Karpas-422 (cell line): ENCODE results near the gene EFCAB12. TPM values are rescaled to one million over a fixed set of nuclear protein-coding genes. Genes with fewer than 3 reads are reported as not detected.

Source experiments
- DNase-seq: peaks from one replicate; pipeline ENCODE4 v3.0.0-alpha.2; 2015
- H2AFZ ChIP-seq: fragments of 200-600 bp; sonication (generic); 2 replicates; pipeline ENCODE4 v1.6.1; 2014; ENCODE audit warnings: antibody characterized with exemption, low read length, mixed read lengths
- H3K27ac ChIP-seq: fragments of 200-600 bp; sonication (generic); 2 replicates; pipeline ENCODE4 v1.5.1; 2014; ENCODE audit warnings: mild to moderate bottlenecking, low read length, moderate library complexity
- H3K27me3 ChIP-seq: fragments of 200-600 bp; sonication (generic); 2 replicates; pipeline ENCODE4 v1.6.1; 2014; ENCODE audit warnings: low read length, mixed read lengths
- H3K36me3 ChIP-seq: fragments of 200-600 bp; sonication (generic); 2 replicates; pipeline ENCODE4 v1.6.1; 2014; ENCODE audit warnings: low read length, mixed read lengths; ENCODE audit not compliant: insufficient read depth
- H3K4me1 ChIP-seq: fragments of 200-600 bp; sonication (generic); 2 replicates; pipeline ENCODE4 v1.6.1; 2014; ENCODE audit warnings: mild to moderate bottlenecking, low read length, mixed read lengths
- H3K4me2 ChIP-seq: fragments of 200-600 bp; sonication (generic); 2 replicates; pipeline ENCODE4 v1.6.1; 2014; ENCODE audit warnings: low read length, low read depth, mild to moderate bottlenecking; ENCODE audit not compliant: poor library complexity, severe bottlenecking
- H3K4me3 ChIP-seq: fragments of 200-600 bp; sonication (generic); 2 replicates; pipeline ENCODE4 v1.5.1; 2014; ENCODE audit warnings: mild to moderate bottlenecking, antibody characterized with exemption, low read length, mixed read lengths
- H3K79me2 ChIP-seq: fragments of 200-600 bp; sonication (generic); 2 replicates; pipeline ENCODE4 v1.6.1; 2014; ENCODE audit warnings: mild to moderate bottlenecking, low read length, mixed read lengths
- H3K9ac ChIP-seq: fragments of 200-600 bp; sonication (generic); 2 replicates; pipeline ENCODE4 v1.6.0; 2014; ENCODE audit warnings: low read length
- H3K9me2 ChIP-seq: fragments of 200-600 bp; sonication (generic), shearing (Covaris generic); replicated peaks from 2 replicates; pipeline ENCODE4 v1.6.0; 2014; ENCODE audit warnings: mild to moderate bottlenecking, low read length, moderate library complexity; ENCODE audit not compliant: insufficient read depth
- H3K9me3 ChIP-seq: fragments of 300-700, 200-600 bp; sonication (generic); 2 replicates; pipeline ENCODE4 v1.6.1; 2014; ENCODE audit warnings: low read length, mixed read lengths
- H4K20me1 ChIP-seq: fragments of 200-600 bp; sonication (generic); 2 replicates; pipeline ENCODE4 v1.6.1; 2014; ENCODE audit warnings: mild to moderate bottlenecking, antibody characterized with exemption, low read length, low read depth; ENCODE audit not compliant: insufficient read depth
- total RNA-seq: library from RNA; depleted of rRNA; stranded (reverse); fragments of >200 nt; shearing (Covaris generic); gene quantifications from 2 replicates; pipeline ENCODE4 v1.2.3, GENCODE V29; 2014; ENCODE audit warnings: low replicate concordance

The EFCAB12 gene
- total RNA-seq, 1 experiment from 2014 or later: not detected

- Histone ChIP-seq H3K4me3 (no peak overlapping the region), H3K79me2 (no peaks in the 10 kb centered on the region), H4K20me1 (no peaks in the 10 kb centered on the region), H3K27ac (no peak overlapping the region), H3K4me2 (no peak overlapping the region), H3K9me3 (no peaks in the 10 kb centered on the region), H3K9ac (no peak overlapping the region), H3K36me3 (no peaks in the 10 kb centered on the region; the same call in 1 of the 2 replicates), H2AFZ (no peak overlapping the region), H3K9me2 (no peaks in the 10 kb centered on the region), H3K4me1 (peaks cover 24% of the 10 kb centered on the region), H3K27me3 (no peaks in the 10 kb centered on the region)
- DNase-seq: no peak
Observed at GRCh38 chr3:129422897-129423296, 5.5 kb downstream of the EFCAB12 start.

- H2AFZ ChIP-seq: no peak overlapping the region
- no peaks in the 10 kb centered on the region; the same call in 1 of the 2 replicates for H3K36me3 ChIP-seq
- DNase-seq: peak; percentile 59
- peaks cover 24% of the 10 kb centered on the region for H3K4me1 ChIP-seq
- H3K27ac ChIP-seq: no peak overlapping the region
- no peak overlapping the region for H3K4me3 ChIP-seq
- H3K9ac ChIP-seq: no peak overlapping the region
- no peaks in the 10 kb centered on the region for H3K79me2 ChIP-seq
- no peak overlapping the region for H3K4me2 ChIP-seq
- no peaks in the 10 kb centered on the region for H3K9me2 ChIP-seq
- no peaks in the 10 kb centered on the region for H4K20me1 ChIP-seq
- no peaks in the 10 kb centered on the region for H3K9me3 ChIP-seq
- no peaks in the 10 kb centered on the region for H3K27me3 ChIP-seq
Observed at GRCh38 chr3:129421988-129422745, 6.3 kb downstream of the EFCAB12 start.

- Histone ChIP-seq H3K9ac (no peak overlapping the region), H3K4me2 (no peak overlapping the region), H3K79me2 (no peaks in the 10 kb centered on the region), H3K4me1 (peaks cover 24% of the 10 kb centered on the region), H3K9me3 (no peaks in the 10 kb centered on the region), H3K9me2 (no peaks in the 10 kb centered on the region), H2AFZ (no peak overlapping the region), H3K27me3 (no peaks in the 10 kb centered on the region), H3K36me3 (no peaks in the 10 kb centered on the region; the same call in 1 of the 2 replicates), H3K27ac (no peak overlapping the region), H4K20me1 (no peaks in the 10 kb centered on the region), H3K4me3 (no peak overlapping the region)
- no peak for DNase-seq
Observed at GRCh38 chr3:129421236-129421883, 7.1 kb downstream of the EFCAB12 start.

DNA sequence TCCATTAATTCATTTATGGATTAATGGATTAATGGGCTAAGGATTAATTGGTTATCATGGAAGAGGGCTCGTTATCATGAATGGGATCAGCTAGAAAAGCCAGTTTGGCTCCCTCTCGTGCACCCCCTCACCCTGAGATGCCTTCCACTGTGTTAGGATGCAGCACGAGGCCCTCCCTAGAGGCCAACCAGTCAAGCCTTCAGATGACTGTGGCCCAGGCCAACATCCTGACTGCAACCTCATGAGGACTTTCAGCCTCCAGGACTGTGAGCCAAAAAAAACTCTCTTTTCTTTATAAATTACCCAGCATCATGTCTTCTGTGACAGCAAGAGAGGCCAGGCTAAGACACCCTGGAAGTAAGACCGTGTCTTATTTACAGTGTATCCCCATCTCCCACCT, 9.0 kb downstream of the EFCAB12 start:
- no peak overlapping the region for H2AFZ ChIP-seq
- no peaks in the 10 kb centered on the region for H3K27me3 ChIP-seq
- H3K9me2 ChIP-seq: no peaks in the 10 kb centered on the region
- peaks cover 9% of the 10 kb centered on the region for H3K4me1 ChIP-seq
- H3K9ac ChIP-seq: no peak overlapping the region
- no peak overlapping the region for H3K4me3 ChIP-seq
- H3K4me2 ChIP-seq: no peak overlapping the region
- no peaks in the 10 kb centered on the region for H3K9me3 ChIP-seq
- DNase-seq: no peak
- H4K20me1 ChIP-seq: no peaks in the 10 kb centered on the region
- H3K27ac ChIP-seq: no peak overlapping the region
- no peaks in the 10 kb centered on the region; the same call in 1 of the 2 replicates for H3K36me3 ChIP-seq
- no peaks in the 10 kb centered on the region for H3K79me2 ChIP-seq

GRCh38 chr3:129418041-129418973, 10.1 kb downstream of the EFCAB12 start:
- Histone ChIP-seq H3K4me3 (no peak overlapping the region), H3K79me2 (no peaks in the 10 kb centered on the region), H3K4me2 (no peak overlapping the region), H2AFZ (no peak overlapping the region), H3K36me3 (no peaks in the 10 kb centered on the region), H3K27me3 (no peaks in the 10 kb centered on the region), H3K9ac (no peak overlapping the region), H3K9me2 (no peaks in the 10 kb centered on the region), H3K4me1 (no peaks in the 10 kb centered on the region), H4K20me1 (no peaks in the 10 kb centered on the region), H3K9me3 (no peaks in the 10 kb centered on the region), H3K27ac (no peak overlapping the region)
- DNase-seq: no peak

- H3K27me3 ChIP-seq: no peaks in the 10 kb centered on the region
- H3K9me2 ChIP-seq: no peaks in the 10 kb centered on the region
- H2AFZ ChIP-seq: no peak overlapping the region
- no peak overlapping the region for H3K4me3 ChIP-seq
- no peak for DNase-seq
- no peaks in the 10 kb centered on the region for H4K20me1 ChIP-seq
- H3K9me3 ChIP-seq: no peaks in the 10 kb centered on the region
- H3K4me2 ChIP-seq: no peak overlapping the region
- no peaks in the 10 kb centered on the region for H3K4me1 ChIP-seq
- no peaks in the 10 kb centered on the region for H3K36me3 ChIP-seq
- no peak overlapping the region for H3K27ac ChIP-seq
- H3K79me2 ChIP-seq: no peaks in the 10 kb centered on the region
- H3K9ac ChIP-seq: no peak overlapping the region
Observed at GRCh38 chr3:129417326-129417725, 11.1 kb downstream of the EFCAB12 start.

DNA sequence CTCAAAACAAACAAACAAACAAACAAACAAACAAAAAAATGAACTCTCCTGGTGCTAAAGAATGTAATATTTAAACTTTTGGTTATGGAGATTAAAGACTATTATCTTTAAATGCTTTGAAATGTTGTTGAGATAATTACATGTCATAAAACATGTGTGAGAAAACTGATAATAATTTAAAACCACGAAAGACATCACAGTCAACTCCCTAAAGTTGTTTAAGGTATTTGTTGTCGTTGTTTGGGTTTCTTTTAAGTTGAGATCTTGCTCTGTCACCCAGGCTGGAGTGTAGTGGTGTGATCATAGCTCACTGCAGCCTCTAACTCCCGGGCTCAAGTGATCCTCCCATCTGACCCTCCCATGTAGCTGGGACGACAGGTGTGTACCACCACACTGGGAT, 12.0 kb downstream of the EFCAB12 start:
- no peak for DNase-seq
- no peak overlapping the region for H3K4me3 ChIP-seq
- no peaks in the 10 kb centered on the region for H4K20me1 ChIP-seq
- H2AFZ ChIP-seq: no peak overlapping the region
- H3K27ac ChIP-seq: no peak overlapping the region
- H3K4me1 ChIP-seq: no peaks in the 10 kb centered on the region
- H3K27me3 ChIP-seq: no peaks in the 10 kb centered on the region
- no peaks in the 10 kb centered on the region for H3K9me2 ChIP-seq
- no peak overlapping the region for H3K4me2 ChIP-seq
- no peak overlapping the region for H3K9ac ChIP-seq
- H3K9me3 ChIP-seq: no peaks in the 10 kb centered on the region
- H3K79me2 ChIP-seq: no peaks in the 10 kb centered on the region
- H3K36me3 ChIP-seq: no peaks in the 10 kb centered on the region

DNA sequence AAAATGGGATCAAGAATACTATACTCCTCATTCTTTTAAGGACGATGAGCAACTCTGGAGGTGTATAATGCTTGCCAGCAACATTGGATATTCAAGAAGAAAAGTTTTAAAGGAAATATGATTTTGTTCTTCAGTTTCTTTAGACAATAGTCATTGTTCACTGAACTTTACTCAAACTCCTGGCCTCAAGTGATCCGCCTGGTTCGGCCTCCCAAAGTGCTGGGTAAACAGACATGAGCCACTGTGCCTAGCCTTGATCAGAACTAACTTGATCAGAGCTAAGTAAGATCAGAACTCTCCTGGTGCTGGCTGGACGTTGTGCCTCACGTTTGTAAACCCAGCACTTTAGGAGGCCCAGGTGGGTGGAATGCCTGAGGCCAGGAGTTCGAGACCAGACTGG, 12.6 kb downstream of the EFCAB12 start:
- DNase-seq: no peak
- Histone ChIP-seq H4K20me1 (no peaks in the 10 kb centered on the region), H3K9ac (no peak overlapping the region), H3K27ac (no peak overlapping the region), H3K4me3 (no peak overlapping the region), H3K9me3 (no peaks in the 10 kb centered on the region), H2AFZ (no peak overlapping the region), H3K4me2 (no peak overlapping the region), H3K79me2 (no peaks in the 10 kb centered on the region), H3K27me3 (no peaks in the 10 kb centered on the region), H3K4me1 (no peaks in the 10 kb centered on the region), H3K36me3 (no peaks in the 10 kb centered on the region), H3K9me2 (no peaks in the 10 kb centered on the region)
